ENCODE data around the gene ATXN10. TPM values are rescaled to one million over a fixed set of nuclear protein-coding genes. Genes with fewer than 3 reads are reported as not detected.

Gene ATXN10
- total RNA-seq, 1 donor from 2014 or later: 232 TPM

GRCh38 chr22:45869340-45869847 lies 197.8 kb downstream of the ATXN10 start:
- no peak for DNase-seq (ENCODE audit: low read depth, low spot score)
- no peak for TF ChIP-seq CTCF (conservative IDR thresholded peaks at IDR 0.05)
- Mint-ChIP-seq H3K9me3 (peaks cover 9% of the 10 kb centered on the region), H3K36me3 (ENCODE audit: low read depth) (peaks cover 11% of the 10 kb centered on the region), H3K27me3 (ENCODE audit: low read depth) (peaks cover 48% of the 10 kb centered on the region), H3K4me3 (no peak overlapping the region), H3K27ac (ENCODE audit: unreplicated experiment) (no peak overlapping the region), H3K4me1 (peaks cover 19% of the 10 kb centered on the region)

GRCh38 chr22:45870011-45870410 lies 198.4 kb downstream of the ATXN10 start:
- DNase-seq (ENCODE audit: low read depth, low spot score): no peak
- no peak for TF ChIP-seq CTCF (conservative IDR thresholded peaks at IDR 0.05)
- peaks cover 14% of the 10 kb centered on the region for H3K4me1 Mint-ChIP-seq
- peaks cover 11% of the 10 kb centered on the region for H3K36me3 Mint-ChIP-seq (ENCODE audit: low read depth)
- peaks cover 42% of the 10 kb centered on the region for H3K27me3 Mint-ChIP-seq (ENCODE audit: low read depth)
- H3K27ac Mint-ChIP-seq (ENCODE audit: unreplicated experiment): no peak overlapping the region
- no peak overlapping the region for H3K4me3 Mint-ChIP-seq
- H3K9me3 Mint-ChIP-seq: peaks cover 9% of the 10 kb centered on the region

GRCh38 chr22:45871721-45872120 lies 200.1 kb downstream of the ATXN10 start:
- Mint-ChIP-seq H3K27ac (ENCODE audit: unreplicated experiment) (no peak overlapping the region), H3K4me3 (no peak overlapping the region), H3K4me1 (peaks cover 15% of the 10 kb centered on the region), H3K9me3 (peaks cover 9% of the 10 kb centered on the region), H3K36me3 (ENCODE audit: low read depth) (peaks cover 11% of the 10 kb centered on the region), H3K27me3 (ENCODE audit: low read depth) (peaks cover 36% of the 10 kb centered on the region)
- no peak for TF ChIP-seq CTCF (conservative IDR thresholded peaks at IDR 0.05)
- DNase-seq (ENCODE audit: low read depth, low spot score): no peak

- no peak for DNase-seq (ENCODE audit: low read depth, low spot score)
- no peak for TF ChIP-seq CTCF (conservative IDR thresholded peaks at IDR 0.05)
- Mint-ChIP-seq H3K27ac (ENCODE audit: unreplicated experiment) (no peak overlapping the region), H3K27me3 (ENCODE audit: low read depth) (peaks cover 31% of the 10 kb centered on the region), H3K4me1 (peaks cover 15% of the 10 kb centered on the region), H3K4me3 (no peak overlapping the region), H3K36me3 (ENCODE audit: low read depth) (peaks cover 11% of the 10 kb centered on the region), H3K9me3 (peaks cover 9% of the 10 kb centered on the region)
Measured at GRCh38 chr22:45872659-45873263, 201.1 kb downstream of the ATXN10 start.

- H3K9me3 Mint-ChIP-seq: peaks cover 9% of the 10 kb centered on the region
- peaks cover 7% of the 10 kb centered on the region for H3K27me3 Mint-ChIP-seq (ENCODE audit: low read depth)
- H3K36me3 Mint-ChIP-seq (ENCODE audit: low read depth): peaks cover 7% of the 10 kb centered on the region
- H3K4me3 Mint-ChIP-seq: no peak overlapping the region
- TF ChIP-seq CTCF (conservative IDR thresholded peaks at IDR 0.05): no peak
- DNase-seq (ENCODE audit: low read depth, low spot score): no peak
- H3K4me1 Mint-ChIP-seq: peaks cover 35% of the 10 kb centered on the region
- no peak overlapping the region for H3K27ac Mint-ChIP-seq (ENCODE audit: unreplicated experiment)
Measured at GRCh38 chr22:45876136-45877035, 204.8 kb downstream of the ATXN10 start.
